Fibroblast of the aortic adventitia (primary cell): Measurements from ENCODE around the gene ZNF546. TPM values are rescaled to one million over a fixed set of nuclear protein-coding genes. Genes with fewer than 3 reads are reported as not detected.
"Not testable (repeated sequence)": the region's sequence is repeated elsewhere in the genome, so short reads cannot be mapped to it uniquely, and the experiment has no call there.

ENCODE experiments used
- DNase-seq: peaks from one replicate; pipeline ENCODE4 v3.0.0-alpha.2; 2010; ENCODE audit warnings: low read depth
- H3K4me3 ChIP-seq: 2 replicates; pipeline ENCODE4 v1.5.1; 2011; ENCODE audit warnings: low read depth, mild to moderate bottlenecking, control low read depth, low read length, moderate library complexity
- total RNA-seq: library from RNA; depleted of rRNA; stranded (reverse); fragments of >200 nt; gene quantifications from 2 replicates; pipeline ENCODE4 v1.2.3, GENCODE V29; 2012; ENCODE audit warnings: low replicate concordance
- TF ChIP-seq, protein P1 (sequence below): IDR thresholded peaks from 2 replicates; pipeline ENCODE4 v1.5.1; 2011; ENCODE audit warnings: mild to moderate bottlenecking, low read length, control low read depth, inconsistent platforms; ENCODE audit not compliant: insufficient read depth

The ZNF546 gene
- total RNA-seq, 1 donor: 7.1 TPM

DNA sequence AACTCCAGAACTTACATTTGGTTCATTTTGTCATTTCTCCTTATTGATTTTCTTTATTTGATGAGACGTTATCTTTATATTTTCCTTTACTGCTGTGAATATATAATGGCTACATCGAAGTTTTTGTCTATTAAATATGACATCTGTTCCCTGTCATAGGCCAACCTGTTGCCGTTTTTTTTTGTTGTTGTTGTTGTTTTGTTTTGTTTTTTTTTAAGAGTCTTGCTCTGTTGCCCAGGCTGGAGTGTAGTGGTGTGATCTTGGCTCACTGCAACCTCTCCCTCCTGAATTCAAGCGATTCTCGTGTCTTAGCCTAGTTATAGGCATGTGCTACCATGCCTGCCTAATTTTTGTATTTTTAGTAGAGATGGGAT is 29.7 kb downstream of the ZNF546 start:
- DNase-seq: no peak
- TF ChIP-seq, protein P1, sequence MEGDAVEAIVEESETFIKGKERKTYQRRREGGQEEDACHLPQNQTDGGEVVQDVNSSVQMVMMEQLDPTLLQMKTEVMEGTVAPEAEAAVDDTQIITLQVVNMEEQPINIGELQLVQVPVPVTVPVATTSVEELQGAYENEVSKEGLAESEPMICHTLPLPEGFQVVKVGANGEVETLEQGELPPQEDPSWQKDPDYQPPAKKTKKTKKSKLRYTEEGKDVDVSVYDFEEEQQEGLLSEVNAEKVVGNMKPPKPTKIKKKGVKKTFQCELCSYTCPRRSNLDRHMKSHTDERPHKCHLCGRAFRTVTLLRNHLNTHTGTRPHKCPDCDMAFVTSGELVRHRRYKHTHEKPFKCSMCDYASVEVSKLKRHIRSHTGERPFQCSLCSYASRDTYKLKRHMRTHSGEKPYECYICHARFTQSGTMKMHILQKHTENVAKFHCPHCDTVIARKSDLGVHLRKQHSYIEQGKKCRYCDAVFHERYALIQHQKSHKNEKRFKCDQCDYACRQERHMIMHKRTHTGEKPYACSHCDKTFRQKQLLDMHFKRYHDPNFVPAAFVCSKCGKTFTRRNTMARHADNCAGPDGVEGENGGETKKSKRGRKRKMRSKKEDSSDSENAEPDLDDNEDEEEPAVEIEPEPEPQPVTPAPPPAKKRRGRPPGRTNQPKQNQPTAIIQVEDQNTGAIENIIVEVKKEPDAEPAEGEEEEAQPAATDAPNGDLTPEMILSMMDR: no peak
- H3K4me3 ChIP-seq: no peak overlapping the region

DNA sequence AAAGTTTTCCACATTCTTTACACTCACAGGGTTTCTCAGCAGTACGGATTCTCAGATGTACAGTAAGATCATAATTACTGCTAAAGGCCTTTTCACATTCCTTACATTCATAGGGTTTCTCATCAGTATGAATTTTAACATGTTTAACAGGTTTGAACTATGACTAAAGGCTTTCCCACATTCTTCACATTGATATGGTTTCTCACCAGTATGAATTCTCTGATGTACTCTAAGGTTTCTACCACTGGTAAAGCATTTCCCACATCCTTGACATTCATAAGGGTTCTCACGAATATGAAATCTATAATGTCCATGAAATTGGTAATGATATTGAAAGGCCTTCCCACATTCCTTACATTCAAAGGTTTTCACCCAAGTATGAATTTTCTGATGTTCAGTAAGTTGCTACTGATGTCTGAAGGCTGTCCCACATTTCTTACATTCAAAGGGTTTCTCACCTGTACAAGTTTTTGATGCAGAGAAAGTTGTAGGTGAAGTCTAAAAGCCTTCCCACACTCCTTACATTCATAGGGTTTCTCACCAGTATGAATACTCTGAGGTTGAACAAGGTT is 37.2 kb downstream of the ZNF546 start:
- TF ChIP-seq, protein P1: no peak
- DNase-seq: no peak
- no peak overlapping the region for H3K4me3 ChIP-seq

DNA sequence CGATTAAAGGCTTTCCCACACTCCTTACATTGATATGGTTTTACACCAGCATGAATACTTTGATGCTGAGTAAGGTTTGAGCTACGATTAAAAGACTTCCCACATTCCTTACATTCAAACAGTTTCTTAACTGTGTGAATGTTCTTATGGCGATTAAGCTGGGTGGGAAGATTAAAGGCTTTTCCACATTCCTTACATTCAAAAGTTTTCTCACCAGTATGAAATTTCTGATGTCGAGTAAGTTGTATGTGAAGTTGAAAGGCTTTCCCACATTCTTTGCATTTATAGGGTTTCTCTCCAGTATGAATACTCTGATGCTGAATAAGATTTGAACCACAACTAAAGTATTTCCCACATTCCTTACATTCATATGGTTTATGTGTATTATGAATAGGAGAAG is 39.1 kb downstream of the ZNF546 start:
- TF ChIP-seq, protein P1: no peak
- DNase-seq: no peak
- H3K4me3 ChIP-seq: no peak overlapping the region

DNA sequence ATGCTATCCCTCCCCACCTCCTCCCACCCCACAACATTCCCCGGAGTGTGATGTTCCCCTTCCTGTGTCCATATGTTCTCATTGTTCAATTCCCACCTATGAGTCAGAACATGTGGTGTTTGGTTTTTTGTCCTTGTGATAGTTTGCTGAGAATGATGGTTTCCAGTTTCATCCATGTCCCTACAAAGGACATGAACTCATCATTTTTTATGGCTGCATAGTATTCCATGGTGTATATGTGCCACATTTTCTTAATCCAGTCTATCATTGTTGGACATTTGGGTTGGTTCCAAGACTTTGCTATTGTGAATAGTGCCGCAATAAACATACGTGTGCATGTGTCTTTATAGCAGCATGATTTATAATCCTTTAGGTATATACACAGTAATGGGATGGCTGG is 41.2 kb downstream of the ZNF546 start:
- not testable (repeated sequence) for H3K4me3 ChIP-seq, DNase-seq

GRCh38 chr19:40041718-40042117 is 44.9 kb downstream of the ZNF546 start:
- not testable (repeated sequence) for H3K4me3 ChIP-seq, DNase-seq

GRCh38 chr19:40053491-40053890 is 56.6 kb downstream of the ZNF546 start:
- no peak for DNase-seq
- TF ChIP-seq, protein P1: no peak
- no peak overlapping the region for H3K4me3 ChIP-seq

- DNase-seq: no peak
- TF ChIP-seq, protein P1: no peak
- H3K4me3 ChIP-seq: peak overlapping the region; percentile 96
Observed at GRCh38 chr19:40054632-40055031, 57.8 kb downstream of the ZNF546 start.

DNA sequence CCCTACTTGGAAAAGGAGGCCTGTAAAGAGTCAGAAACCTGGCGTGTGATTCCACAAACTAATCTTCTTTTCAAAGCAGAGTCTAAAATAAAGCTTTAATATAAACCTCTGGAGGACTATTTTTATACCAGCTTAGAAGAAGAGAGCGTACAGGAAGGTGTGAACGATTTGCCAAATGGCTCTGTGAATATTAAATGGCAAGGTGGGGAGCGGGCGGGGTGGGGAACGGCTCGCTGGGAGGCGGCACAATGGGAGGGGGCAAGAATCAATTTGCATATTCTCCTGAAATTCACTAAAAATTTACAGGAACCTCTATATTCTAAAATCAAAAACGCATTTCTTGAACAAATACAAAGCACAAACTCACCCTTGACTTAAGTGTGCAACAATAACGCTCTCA is 58.2 kb downstream of the ZNF546 start:
- no peak for DNase-seq

More for the DNA sequence above, 58.2 kb downstream of the ZNF546 start:
- peak overlapping the region; percentile 96 for H3K4me3 ChIP-seq
- TF ChIP-seq, protein P1: no peak
